GM19099 (cell line): ENCODE data around the gene LRRC70.

ENCODE experiments used
- POLR2A ChIP-seq: IDR thresholded peaks from 3 replicates; pipeline ENCODE4 v1.6.1; 2011; ENCODE audit warnings: low read depth; ENCODE audit not compliant: insufficient read length; ENCODE audit errors: extremely low read depth

Gene LRRC70

DNA sequence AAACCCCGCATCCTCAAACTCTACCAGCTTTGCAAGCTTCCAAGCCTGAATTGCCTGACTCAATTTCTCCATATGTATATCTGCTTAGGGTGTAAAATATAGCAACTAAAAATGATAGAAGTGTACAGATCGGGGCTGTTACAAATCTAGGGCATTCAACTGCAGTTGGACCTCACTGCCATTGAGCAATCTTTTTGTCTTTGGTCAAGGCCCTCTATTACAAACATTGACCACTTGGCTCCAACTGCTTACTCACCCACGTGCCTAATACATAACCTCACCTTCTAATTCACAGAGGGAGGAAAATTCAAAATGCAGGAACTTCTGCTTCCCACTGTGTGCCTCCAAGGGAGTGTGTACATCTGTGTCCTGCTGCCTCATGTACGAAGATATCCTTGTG is 10.0 kb downstream of the LRRC70 start:
- TF ChIP-seq POLR2A: no peak

- TF ChIP-seq POLR2A: no peak
Measured at GRCh38 chr5:62589504-62589903, 10.9 kb downstream of the LRRC70 start.

GRCh38 chr5:62590387-62590786 is 11.8 kb downstream of the LRRC70 start:
- no peak for TF ChIP-seq POLR2A

- TF ChIP-seq POLR2A: no peak
Measured at GRCh38 chr5:62592558-62592957, 13.9 kb downstream of the LRRC70 start.

GRCh38 chr5:62593331-62593730 is 14.7 kb downstream of the LRRC70 start:
- no peak for TF ChIP-seq POLR2A

DNA sequence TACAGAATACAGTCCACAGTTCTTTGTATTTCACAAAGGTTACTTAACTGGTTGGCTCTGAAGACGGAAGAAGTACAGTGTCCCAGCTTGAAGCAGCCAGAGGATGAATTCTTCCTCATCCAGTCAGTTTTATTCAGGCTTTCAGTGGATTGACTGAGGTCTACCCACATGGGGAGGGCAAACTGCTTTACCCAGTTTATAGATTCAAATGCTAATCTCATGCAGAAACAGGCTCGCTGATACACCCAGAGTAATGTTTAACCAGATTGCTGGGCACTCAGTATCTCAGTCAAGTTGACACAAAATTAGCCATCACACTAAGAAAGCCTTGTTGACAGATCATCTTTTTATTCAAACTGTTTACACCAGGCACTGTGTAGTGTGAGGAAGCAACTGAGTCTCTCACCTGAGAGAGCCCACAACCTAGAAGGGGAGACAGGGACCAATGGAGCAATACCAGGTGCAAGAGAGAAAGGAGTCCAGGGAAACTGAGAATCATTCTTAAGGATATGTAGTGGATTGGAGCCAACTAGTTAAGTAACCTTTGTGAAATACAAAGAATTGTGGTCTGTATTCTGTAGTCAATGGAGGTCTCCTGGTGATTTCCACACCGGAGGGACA is 15.9 kb downstream of the LRRC70 start:
- TF ChIP-seq POLR2A: no peak

DNA sequence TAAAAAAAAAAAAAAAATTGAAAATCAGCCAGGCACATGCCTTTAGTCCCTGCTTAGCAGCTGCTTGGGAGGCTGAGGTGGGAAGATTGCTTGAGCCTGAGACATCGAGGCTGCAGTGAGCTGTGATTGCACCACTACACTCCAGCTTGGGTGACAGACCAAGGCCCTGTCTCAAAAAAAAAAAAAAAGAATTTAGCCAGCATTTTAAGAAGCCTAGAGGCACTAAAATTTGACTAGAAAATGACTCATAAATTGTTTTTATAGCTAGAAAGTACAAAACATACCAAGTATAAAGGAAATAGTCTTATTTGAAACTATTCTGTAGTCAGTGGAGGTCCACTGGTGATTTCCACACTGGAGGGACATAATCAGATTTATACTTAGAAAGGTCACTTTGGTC is 17.5 kb downstream of the LRRC70 start:
- TF ChIP-seq POLR2A: no peak

- TF ChIP-seq POLR2A: no peak
Measured at GRCh38 chr5:62596691-62597090, 18.1 kb downstream of the LRRC70 start.

- no peak for TF ChIP-seq POLR2A
Measured at GRCh38 chr5:62597314-62597713, 18.7 kb downstream of the LRRC70 start.

DNA sequence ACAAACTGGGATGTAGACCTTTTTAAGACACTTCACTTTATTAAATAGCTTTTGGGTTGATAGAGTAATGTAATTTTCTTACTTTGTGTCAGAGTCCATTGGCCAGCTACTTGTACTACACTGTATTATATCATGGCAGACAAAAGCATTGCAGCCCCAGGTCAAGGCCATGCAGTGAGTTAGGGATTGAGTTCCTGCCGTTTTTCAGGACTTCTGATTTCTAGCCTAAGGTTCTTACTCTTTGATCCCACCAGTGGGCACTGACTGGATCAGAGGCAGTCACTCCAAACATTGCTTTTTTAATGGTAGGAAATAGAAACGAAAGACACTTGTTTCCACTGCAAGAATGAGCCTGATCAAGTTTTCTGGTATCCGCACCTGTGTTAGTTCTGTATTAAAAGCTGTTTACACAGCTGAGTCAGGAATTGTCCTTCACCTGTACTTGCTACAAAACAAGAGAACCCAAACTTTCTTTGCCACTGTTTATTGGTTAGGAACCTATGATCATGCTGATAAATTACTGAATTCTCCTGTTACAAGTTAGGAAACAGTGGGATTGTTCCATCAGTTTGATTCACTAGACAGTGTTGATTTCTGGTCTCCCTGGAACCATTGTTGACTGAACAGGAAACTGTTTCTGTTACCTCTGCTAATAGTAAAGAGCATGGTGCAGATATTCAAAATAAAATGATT is 22.1 kb downstream of the LRRC70 start:
- TF ChIP-seq POLR2A: no peak

DNA sequence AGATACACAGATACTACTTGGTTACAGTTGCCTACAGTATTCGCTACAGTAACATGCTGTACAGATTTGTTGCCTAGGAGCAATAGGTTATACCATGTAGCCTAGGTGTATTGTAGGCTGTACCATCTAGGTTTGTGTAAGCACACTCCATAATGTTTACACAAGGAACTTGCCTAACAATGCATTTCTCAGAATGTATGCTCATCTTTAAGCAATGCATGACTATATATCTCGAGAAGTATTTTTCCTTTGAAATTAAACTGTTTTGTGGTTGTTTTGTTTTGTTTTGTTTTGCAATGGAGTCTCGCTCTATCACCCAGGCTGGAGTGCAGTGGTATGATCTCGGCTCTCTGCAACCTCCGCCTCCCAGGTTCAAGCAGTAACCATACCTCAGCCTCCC is 25.3 kb downstream of the LRRC70 start:
- no peak for TF ChIP-seq POLR2A

DNA sequence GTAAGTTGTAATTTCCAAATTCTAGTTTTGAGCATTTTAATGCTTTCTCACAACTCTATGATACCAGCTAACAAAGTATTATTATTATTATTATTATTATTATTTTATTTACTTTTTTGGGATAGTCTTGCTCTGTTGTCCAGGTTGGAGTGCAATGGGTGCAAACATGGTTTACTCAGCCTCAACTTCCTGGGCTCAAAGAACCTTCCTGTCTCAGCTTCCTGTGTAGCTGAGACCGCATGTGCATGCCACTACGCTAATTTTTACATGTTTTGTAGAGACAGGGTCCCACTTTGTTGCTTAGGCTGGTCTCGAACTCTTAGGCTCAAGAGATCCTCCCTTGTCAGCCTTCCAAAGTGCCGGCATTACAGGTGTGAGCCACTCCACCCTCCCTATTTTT is 27.0 kb downstream of the LRRC70 start:
- TF ChIP-seq POLR2A: no peak

DNA sequence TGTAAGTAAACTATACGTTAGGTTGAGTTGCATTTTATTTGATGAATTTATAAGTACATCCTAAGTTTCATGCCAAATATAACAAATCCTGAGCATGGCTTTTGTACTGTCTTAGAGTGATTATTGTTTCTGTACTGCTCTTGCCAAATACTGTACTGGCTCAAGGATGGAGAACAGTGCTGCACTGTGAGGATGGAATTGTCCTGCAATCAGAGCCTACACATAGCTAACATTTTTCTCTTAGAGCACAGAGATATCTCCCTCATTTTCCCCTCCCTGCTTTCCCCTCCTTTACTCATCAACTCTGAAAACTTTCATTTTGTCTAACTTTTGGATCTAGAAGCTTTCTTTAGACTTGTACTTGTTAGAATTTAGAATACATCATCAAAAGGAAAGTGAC is 28.3 kb downstream of the LRRC70 start:
- TF ChIP-seq POLR2A: no peak

DNA sequence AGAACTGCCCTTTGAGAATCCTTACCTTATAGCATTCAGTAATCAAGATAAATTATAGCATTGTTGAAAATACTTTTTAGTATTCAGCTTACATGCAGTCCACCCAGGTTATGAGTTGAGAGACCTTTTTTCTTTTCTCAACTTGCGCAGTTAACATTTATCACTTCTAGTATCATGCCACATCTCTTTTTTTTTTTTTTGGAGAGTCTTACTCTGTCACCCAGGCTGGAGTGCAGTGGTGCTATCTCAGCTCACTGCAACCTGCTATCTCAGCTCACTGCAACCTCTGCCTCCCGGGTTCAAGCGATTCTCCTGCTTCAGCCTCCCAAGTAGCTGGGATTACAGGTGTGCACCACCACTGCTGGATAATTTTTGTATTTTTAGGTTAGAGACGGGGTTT is 29.0 kb downstream of the LRRC70 start:
- TF ChIP-seq POLR2A: no peak

GRCh38 chr5:62608529-62609511 is 30.2 kb downstream of the LRRC70 start:
- no peak for TF ChIP-seq POLR2A
